NB4 (cell line): ENCODE results near the gene QRICH1.
"Not testable (repeated sequence)": the region's sequence is repeated elsewhere in the genome, so short reads cannot be mapped to it uniquely, and the experiment has no call there.

Experiments used
- POLR2A ChIP-seq: IDR thresholded peaks from 2 replicates; pipeline ENCODE4 v1.6.1; 2011; ENCODE audit warnings: mild to moderate bottlenecking; ENCODE audit not compliant: insufficient read length; ENCODE audit errors: extremely low read depth
- TF ChIP-seq, protein P1 (sequence below): IDR thresholded peaks from one replicate; pipeline ENCODE4 v1.5.1; 2012; ENCODE audit warnings: low read depth, low read length

DNA sequence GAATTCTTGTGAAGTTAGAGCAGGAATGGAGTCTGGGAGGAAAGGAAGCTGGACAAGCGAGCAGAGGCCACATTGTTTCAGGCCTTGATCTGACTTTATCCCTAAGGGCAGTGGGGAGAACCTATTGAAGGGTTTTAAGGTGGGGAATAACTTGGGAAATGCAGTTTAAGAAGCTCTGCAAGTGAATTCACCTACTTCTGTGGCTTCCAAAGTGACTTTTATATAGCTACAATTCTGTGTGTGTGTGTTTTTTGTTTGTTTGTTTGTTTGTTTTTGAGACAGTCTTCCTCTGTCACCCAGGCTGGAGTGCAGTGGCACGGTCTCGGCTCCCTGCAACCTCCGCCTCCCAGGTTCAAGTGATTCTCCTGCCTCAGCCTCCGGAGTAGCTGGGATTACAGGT lies 85.2 kb downstream of the QRICH1 start:
- TF ChIP-seq, protein P1, sequence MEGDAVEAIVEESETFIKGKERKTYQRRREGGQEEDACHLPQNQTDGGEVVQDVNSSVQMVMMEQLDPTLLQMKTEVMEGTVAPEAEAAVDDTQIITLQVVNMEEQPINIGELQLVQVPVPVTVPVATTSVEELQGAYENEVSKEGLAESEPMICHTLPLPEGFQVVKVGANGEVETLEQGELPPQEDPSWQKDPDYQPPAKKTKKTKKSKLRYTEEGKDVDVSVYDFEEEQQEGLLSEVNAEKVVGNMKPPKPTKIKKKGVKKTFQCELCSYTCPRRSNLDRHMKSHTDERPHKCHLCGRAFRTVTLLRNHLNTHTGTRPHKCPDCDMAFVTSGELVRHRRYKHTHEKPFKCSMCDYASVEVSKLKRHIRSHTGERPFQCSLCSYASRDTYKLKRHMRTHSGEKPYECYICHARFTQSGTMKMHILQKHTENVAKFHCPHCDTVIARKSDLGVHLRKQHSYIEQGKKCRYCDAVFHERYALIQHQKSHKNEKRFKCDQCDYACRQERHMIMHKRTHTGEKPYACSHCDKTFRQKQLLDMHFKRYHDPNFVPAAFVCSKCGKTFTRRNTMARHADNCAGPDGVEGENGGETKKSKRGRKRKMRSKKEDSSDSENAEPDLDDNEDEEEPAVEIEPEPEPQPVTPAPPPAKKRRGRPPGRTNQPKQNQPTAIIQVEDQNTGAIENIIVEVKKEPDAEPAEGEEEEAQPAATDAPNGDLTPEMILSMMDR = not testable (repeated sequence)
- not testable (repeated sequence) for TF ChIP-seq POLR2A
